Measurements from ENCODE around the gene NEDD4L.

DNA sequence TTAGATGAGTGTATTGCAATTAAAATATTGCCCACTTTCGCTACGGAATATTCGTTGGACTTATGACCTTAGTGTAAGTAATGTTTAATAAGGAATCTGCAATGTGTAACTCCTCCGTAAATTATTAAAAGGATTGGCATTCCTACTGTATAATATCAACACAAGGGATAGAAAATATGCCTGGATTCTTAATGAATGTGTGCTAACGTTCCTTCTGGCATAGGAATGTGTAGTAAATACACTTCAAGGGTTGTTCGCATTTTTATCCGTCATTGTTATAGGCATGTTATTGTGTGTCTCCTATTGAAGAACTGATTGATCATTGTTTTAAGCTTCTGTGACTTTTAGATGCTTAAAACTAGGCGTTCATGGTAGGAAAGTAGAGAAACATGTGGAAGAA, 134.5 kb downstream of the NEDD4L start:
- TF ChIP-seq POLR2AphosphoS5 (IDR thresholded peaks at IDR 0.05; ENCODE audit: low read length): no peak
- no peak for TF ChIP-seq RAD21 (IDR thresholded peaks at IDR 0.05; ENCODE audit: insufficient read depth, low read depth, low read length)
- TF ChIP-seq POLR2A (IDR thresholded peaks at IDR 0.05; ENCODE audit: low read depth, low read length): no peak
- no peak for TF ChIP-seq EED (IDR thresholded peaks at IDR 0.05; ENCODE audit: low read depth)
- TF ChIP-seq, protein P1, sequence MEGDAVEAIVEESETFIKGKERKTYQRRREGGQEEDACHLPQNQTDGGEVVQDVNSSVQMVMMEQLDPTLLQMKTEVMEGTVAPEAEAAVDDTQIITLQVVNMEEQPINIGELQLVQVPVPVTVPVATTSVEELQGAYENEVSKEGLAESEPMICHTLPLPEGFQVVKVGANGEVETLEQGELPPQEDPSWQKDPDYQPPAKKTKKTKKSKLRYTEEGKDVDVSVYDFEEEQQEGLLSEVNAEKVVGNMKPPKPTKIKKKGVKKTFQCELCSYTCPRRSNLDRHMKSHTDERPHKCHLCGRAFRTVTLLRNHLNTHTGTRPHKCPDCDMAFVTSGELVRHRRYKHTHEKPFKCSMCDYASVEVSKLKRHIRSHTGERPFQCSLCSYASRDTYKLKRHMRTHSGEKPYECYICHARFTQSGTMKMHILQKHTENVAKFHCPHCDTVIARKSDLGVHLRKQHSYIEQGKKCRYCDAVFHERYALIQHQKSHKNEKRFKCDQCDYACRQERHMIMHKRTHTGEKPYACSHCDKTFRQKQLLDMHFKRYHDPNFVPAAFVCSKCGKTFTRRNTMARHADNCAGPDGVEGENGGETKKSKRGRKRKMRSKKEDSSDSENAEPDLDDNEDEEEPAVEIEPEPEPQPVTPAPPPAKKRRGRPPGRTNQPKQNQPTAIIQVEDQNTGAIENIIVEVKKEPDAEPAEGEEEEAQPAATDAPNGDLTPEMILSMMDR (IDR thresholded peaks at IDR 0.05 in 2 of 3, conservative IDR thresholded peaks at IDR 0.05 in 1 of 3; ENCODE audit: control insufficient read depth in 2 of 3, extremely low read depth in 1 of 3, insufficient read depth in 1 of 3, low read depth in 3 of 3, low read length in 3 of 3): no peak
- no peak for TF ChIP-seq SRF (IDR thresholded peaks at IDR 0.05; ENCODE audit: low read depth in 2 of 2, low read length in 2 of 2)
- TF ChIP-seq RELA (IDR thresholded peaks at IDR 0.05; ENCODE audit: borderline replicate concordance, partially characterized antibody): no peak
